ENCODE data around the gene NUTF2.

DNA sequence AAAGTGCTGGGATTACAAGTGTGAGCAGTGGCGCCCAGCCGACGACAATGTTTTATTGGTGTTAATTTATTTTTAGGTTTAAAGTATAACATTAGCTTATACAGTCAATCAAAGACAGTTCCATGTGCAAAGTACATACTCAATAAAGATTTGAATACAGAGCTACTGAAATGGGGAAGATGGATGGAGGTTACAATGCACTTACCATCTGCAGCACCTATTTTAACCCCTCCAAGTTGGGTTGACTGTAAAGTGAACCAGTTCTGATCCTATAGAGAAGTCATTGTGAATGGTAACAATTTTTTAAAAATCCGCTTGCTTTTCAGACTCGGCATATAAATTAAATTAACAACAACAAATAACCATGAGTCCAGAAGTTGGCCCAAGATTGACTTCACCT lies 45.6 kb downstream of the NUTF2 start:
- TF ChIP-seq POLR2A (IDR thresholded peaks at IDR 0.05) (no peak), POLR2AphosphoS5 (IDR thresholded peaks at IDR 0.05; ENCODE audit: insufficient read depth in 1 of 2, low read depth in 1 of 2) (no peak)
- TF ChIP-seq, protein P1, sequence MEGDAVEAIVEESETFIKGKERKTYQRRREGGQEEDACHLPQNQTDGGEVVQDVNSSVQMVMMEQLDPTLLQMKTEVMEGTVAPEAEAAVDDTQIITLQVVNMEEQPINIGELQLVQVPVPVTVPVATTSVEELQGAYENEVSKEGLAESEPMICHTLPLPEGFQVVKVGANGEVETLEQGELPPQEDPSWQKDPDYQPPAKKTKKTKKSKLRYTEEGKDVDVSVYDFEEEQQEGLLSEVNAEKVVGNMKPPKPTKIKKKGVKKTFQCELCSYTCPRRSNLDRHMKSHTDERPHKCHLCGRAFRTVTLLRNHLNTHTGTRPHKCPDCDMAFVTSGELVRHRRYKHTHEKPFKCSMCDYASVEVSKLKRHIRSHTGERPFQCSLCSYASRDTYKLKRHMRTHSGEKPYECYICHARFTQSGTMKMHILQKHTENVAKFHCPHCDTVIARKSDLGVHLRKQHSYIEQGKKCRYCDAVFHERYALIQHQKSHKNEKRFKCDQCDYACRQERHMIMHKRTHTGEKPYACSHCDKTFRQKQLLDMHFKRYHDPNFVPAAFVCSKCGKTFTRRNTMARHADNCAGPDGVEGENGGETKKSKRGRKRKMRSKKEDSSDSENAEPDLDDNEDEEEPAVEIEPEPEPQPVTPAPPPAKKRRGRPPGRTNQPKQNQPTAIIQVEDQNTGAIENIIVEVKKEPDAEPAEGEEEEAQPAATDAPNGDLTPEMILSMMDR (IDR thresholded peaks at IDR 0.05), result no peak

All from vagina (tissue), 2 donors.